HFFc6 (cell line): ENCODE data around the gene GNG14. TPM values are rescaled to one million over a fixed set of nuclear protein-coding genes. Genes with fewer than 3 reads are reported as not detected.

ENCODE experiments used
- DNase-seq: peaks from one replicate; pipeline ENCODE4 v3.0.0-alpha.2; 2018
- H3K27ac Mint-ChIP-seq: 2 replicates; pipeline ENCODE4 v1.8.0; 2020; ENCODE audit warnings: mild to moderate bottlenecking, mixed read lengths
- H3K27me3 Mint-ChIP-seq: 2 replicates; pipeline ENCODE4 v1.8.0; 2021; ENCODE audit warnings: mild to moderate bottlenecking, moderate library complexity, mixed read lengths; ENCODE audit not compliant: insufficient read depth
- H3K36me3 Mint-ChIP-seq: 2 replicates; pipeline ENCODE4 v1.8.0; 2021; ENCODE audit warnings: low read depth, mixed read lengths
- H3K4me1 Mint-ChIP-seq: 2 replicates; pipeline ENCODE4 v1.8.0; 2020; ENCODE audit warnings: low read depth, mixed read lengths
- H3K4me3 Mint-ChIP-seq: 2 replicates; pipeline ENCODE4 v1.8.0; 2020; ENCODE audit warnings: mild to moderate bottlenecking, moderate library complexity, mixed read lengths
- H3K9me3 Mint-ChIP-seq: 2 replicates; pipeline ENCODE4 v1.8.0; 2020; ENCODE audit warnings: mild to moderate bottlenecking, mixed read lengths
- total RNA-seq, 6 experiments: library from RNA; stranded (reverse); fragmentation: NEBNext Ultra II Directional; extraction: Animal tissue kit (Norgen Biotek cat#: 25700); gene quantifications; 2 replicates in 1 of 6; 3 replicates in 5 of 6; pipeline ENCODE4 v1.2.3, GENCODE V29; 2021
- TF ChIP-seq, protein P1 (sequence below): fragments of 200-600 bp; sonication (generic); IDR thresholded peaks from 2 replicates; pipeline ENCODE4 v1.5.0; 2021; ENCODE audit warnings: antibody characterized with exemption, mild to moderate bottlenecking

GNG14 gene
- total RNA-seq, 6 experiments from 2014 or later: not detected

- H3K36me3 Mint-ChIP-seq: peaks cover 23% of the 10 kb centered on the region
- TF ChIP-seq, protein P1, sequence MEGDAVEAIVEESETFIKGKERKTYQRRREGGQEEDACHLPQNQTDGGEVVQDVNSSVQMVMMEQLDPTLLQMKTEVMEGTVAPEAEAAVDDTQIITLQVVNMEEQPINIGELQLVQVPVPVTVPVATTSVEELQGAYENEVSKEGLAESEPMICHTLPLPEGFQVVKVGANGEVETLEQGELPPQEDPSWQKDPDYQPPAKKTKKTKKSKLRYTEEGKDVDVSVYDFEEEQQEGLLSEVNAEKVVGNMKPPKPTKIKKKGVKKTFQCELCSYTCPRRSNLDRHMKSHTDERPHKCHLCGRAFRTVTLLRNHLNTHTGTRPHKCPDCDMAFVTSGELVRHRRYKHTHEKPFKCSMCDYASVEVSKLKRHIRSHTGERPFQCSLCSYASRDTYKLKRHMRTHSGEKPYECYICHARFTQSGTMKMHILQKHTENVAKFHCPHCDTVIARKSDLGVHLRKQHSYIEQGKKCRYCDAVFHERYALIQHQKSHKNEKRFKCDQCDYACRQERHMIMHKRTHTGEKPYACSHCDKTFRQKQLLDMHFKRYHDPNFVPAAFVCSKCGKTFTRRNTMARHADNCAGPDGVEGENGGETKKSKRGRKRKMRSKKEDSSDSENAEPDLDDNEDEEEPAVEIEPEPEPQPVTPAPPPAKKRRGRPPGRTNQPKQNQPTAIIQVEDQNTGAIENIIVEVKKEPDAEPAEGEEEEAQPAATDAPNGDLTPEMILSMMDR: no peak
- no peak overlapping the region for H3K4me3 Mint-ChIP-seq
- no peaks in the 10 kb centered on the region for H3K27me3 Mint-ChIP-seq
- no peak overlapping the region for H3K27ac Mint-ChIP-seq
- H3K4me1 Mint-ChIP-seq: no peaks in the 10 kb centered on the region
- DNase-seq: no peak
- peaks cover 5% of the 10 kb centered on the region; the same call in 1 of the 2 replicates for H3K9me3 Mint-ChIP-seq
Observed at GRCh38 chr19:12646551-12646950, 41.2 kb upstream of the GNG14 start.

DNA sequence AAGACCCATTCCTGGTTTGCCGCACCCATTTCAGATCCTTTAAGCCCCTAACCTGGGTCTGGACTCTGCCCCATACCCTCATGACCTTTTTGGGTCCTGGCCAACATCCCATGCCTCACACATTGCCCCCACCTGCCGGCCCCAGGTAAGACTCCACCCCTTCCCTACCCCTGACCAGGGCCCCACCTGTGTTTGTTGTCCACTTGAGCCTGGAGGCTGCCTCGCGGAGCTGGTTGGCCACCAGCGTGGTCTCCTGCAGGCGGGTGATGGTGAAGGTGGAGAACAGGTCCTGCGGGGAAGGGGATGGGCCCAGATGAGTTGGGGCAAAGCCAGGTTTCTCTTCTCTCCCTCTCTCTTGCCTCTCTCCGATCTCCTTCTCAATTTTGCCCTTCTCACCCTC, 40.8 kb upstream of the GNG14 start:
- H3K4me3 Mint-ChIP-seq: no peak overlapping the region
- no peak overlapping the region for H3K27ac Mint-ChIP-seq
- no peaks in the 10 kb centered on the region for H3K27me3 Mint-ChIP-seq
- TF ChIP-seq, protein P1: no peak
- DNase-seq: no peak
- no peaks in the 10 kb centered on the region for H3K4me1 Mint-ChIP-seq
- peaks cover 5% of the 10 kb centered on the region; the same call in 1 of the 2 replicates for H3K9me3 Mint-ChIP-seq
- H3K36me3 Mint-ChIP-seq: peaks cover 26% of the 10 kb centered on the region

GRCh38 chr19:12647490-12648071, 40.2 kb upstream of the GNG14 start:
- no peak overlapping the region for H3K4me3 Mint-ChIP-seq
- H3K9me3 Mint-ChIP-seq: no peaks in the 10 kb centered on the region; the same call in 1 of the 2 replicates
- H3K27me3 Mint-ChIP-seq: no peaks in the 10 kb centered on the region
- H3K27ac Mint-ChIP-seq: no peak overlapping the region
- H3K4me1 Mint-ChIP-seq: no peaks in the 10 kb centered on the region
- no peak for DNase-seq
- H3K36me3 Mint-ChIP-seq: peaks cover 26% of the 10 kb centered on the region
- TF ChIP-seq, protein P1: no peak

GRCh38 chr19:12648088-12648487, 39.7 kb upstream of the GNG14 start:
- Mint-ChIP-seq H3K27ac (no peak overlapping the region), H3K36me3 (peaks cover 26% of the 10 kb centered on the region), H3K9me3 (no peaks in the 10 kb centered on the region), H3K27me3 (no peaks in the 10 kb centered on the region), H3K4me3 (no peak overlapping the region), H3K4me1 (no peaks in the 10 kb centered on the region)
- DNase-seq: no peak
- TF ChIP-seq, protein P1: peak; percentile 33

DNA sequence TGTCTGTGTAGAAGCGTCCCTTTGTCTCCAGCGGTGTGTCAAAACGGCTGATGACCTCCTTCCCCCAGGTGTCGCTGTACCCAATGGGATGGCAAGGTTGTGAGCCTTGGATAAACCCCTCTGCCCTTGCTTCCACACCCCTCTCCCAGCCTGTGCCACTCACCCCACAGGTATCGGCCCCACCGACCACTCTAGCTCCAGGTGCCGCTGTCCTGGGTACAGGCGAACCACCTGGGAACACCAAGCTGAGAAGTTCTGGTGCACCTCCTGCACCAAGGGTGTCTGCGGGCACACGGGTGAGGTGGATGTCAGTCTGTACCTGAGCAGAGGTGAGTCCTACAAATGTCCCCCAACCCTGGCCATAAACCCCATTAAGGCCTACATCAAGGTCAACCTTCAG, 37.9 kb upstream of the GNG14 start:
- H3K36me3 Mint-ChIP-seq: peaks cover 24% of the 10 kb centered on the region
- H3K4me1 Mint-ChIP-seq: no peaks in the 10 kb centered on the region
- H3K27ac Mint-ChIP-seq: no peak overlapping the region
- TF ChIP-seq, protein P1: no peak
- H3K9me3 Mint-ChIP-seq: no peaks in the 10 kb centered on the region
- no peaks in the 10 kb centered on the region for H3K27me3 Mint-ChIP-seq
- no peak for DNase-seq
- no peak overlapping the region for H3K4me3 Mint-ChIP-seq
